Activated T-helper 1 cell treated with Interleukin-2 at 50 U/mL for 16 hours (primary cell): ENCODE measurements around the gene LRRC25.

Source experiments
- DNase-seq: peaks from one replicate; pipeline ENCODE4 v3.0.0-alpha.2; 2020; ENCODE audit warnings: low read depth

LRRC25 gene

DNA sequence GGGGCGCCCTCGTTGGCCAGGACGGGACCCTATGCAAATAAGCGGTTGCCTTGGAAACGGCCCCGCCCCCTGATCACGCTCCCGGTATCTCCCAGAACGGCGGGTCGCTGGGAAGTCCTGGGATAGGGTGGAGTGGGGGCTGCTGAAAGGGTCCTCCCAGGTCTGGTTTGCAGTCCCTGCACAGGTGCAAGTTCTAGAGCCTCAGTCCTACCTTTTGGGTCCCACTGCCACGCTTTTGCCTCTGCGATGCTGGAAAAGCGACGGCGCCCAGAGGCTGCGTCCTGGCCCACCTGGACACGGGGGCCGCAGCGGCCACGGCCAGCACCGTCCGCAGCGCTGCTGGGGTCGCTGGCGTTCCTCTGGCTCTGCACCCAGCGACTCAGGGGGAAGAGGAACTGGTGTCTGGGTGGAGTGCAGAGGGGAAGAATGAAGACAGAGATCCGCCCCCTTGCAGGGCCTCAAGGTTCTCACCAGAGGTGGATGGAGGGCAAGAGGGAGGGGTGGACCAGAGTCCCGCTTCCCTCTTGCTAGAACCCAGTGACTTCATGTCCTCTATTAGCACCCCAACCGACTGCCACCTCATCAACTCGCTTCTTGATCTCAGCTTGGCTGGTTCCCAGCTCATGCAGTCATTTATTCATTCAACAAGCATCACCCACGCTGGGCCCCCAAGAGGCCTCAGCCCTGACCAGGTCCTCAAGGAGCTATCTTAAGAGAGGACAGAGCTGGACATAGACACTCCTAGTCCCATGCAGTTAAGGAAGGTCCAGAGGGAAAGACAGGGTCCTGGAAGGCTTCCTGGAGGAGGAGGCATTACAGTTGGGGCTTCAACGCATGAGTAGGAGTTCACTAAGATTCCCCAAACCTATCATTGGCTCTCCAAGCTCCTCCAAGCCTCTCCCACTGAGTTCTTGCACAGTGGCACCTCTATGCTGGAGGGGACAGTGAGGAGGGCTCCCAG, at the start of gene LRRC25:
TSS of gene LRRC25 (minus strand) at position 381 of the 961 bp plus-strand sequence. CDS start 659 bp downstream, outside the sequence.
- DNase-seq, result no peak

DNA sequence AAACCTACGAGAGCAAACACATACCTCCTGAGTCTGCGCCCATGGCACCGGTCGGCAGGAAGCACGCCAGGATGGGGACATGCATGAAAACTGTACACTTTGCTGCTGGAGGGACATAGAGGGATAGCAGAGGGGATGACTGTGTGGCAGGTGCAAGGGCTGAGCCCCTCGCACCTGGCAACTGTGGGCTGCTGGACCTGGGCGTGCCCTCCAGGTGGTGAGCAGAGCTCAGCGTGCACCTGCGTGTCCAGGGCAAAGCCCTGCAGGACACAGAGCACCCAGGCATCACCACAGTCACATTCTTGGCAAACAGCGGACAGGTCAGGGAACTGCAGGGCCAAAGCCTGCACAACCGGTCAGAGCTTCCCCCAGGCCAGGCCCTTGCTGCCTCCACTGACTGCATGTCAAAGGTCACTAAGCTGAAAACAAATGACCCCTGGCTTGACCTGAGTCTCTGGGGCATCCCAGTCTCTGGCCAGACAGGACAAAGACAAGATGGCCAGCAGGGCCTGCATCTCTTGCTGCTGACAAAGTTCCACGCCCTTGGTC, 49.5 kb upstream of the LRRC25 start:
- DNase-seq, result no peak

DNA sequence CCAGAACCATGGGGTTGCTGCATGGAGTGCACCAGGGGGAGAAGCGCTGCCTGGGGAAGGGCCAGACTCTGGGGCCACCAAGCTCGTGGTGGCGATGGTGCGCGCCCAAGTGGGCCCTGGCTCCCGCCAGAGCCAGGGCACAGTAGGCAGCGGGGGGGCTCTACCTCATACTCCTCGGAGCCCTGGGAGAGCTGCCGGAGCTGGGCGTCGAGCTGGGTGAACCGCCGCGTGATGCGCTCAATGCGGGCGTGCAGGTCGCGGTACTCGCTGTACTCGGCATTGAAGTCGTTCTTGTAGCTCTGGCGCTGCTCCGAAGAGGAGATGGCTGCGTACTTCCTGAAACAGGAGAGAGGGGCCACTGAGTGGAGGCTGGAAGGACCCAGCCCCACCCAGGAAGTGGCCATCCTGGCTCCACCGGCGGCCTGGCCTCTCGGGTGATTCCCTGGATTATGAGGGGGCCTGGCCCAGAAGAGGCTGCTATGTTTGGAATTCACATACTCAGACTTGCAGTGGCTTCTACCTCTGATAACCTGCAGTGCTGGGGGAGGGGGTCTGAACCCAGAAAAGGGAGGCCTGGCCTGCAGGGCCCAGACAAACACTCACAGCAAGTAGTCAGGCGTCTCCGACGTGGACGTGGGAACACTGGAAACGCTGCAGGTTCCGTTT, 48.9 kb upstream of the LRRC25 start:
- no peak for DNase-seq

DNA sequence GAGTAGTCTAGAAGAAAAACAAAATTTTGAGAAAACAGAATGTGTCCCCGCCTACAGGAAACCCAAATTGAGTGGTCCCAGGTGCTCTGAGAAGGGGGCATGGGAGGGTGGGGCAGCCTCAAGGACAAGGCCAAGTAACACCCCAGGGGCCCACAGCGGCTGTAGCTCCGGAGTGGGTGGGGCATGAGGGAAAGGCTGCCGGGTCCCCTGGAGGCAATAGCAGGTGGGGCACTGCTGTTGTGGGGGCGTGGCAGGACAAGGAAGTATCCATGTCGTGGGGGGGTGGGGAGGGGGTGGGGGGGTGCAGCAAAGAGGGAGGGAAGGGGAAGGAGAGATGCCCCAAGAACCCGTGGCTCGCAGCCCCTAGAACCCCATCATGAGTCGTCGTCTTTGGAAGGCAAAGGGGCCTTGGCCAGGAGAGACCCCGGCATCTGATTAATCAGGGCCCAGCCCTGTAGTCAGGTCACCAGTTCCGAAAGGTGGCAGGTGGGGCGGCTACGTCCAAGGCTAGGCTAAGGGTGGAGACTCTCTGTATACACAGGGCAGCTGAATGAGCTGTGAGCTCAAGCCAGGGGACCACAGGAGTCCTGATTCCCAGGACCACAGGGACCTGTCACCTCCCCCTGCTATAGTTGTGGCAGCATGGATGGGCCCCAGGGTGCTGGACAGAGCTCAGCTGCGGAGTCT, 48.0 kb upstream of the LRRC25 start:
- no peak for DNase-seq

DNA sequence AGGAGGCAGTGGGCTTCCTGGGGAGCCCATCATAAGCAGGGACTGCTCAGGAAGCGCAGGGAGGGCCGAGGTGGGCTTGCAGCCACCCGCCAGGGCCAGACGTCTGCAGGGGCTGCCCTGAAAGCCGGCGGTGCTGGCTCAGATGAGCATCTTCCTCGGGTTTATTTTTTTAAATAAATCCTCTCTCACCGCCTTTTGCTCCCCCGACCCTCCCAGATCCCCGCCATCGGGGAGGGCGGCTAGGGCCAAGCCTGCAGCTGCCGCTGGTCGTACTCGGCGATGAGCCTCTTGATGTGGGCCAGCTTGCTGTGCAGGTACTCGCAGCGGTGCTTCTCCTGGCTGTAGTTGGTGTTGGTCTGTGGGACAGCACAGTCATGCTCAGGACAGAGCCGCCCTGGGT, 47.1 kb upstream of the LRRC25 start:
- DNase-seq, result no peak

DNA sequence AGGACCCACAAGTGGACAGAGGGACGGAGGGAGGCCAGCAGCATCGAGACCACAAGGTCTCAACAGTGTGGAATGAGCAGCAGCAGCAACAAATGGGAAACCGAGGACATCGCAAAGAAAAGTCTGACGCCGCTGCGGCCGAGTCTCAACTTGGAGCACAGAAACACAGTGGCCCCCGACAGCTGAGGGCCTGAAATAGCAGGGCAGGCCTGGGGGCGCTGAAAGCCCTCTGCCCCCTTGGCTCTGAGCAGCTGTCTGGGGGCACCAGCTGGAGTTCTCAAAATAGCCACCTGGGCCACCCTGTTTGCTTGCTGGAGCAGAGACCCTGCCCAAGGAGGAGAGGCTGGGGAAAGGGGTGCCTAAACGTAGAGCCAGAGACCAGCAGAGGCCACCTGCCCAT, 46.4 kb upstream of the LRRC25 start:
- no peak for DNase-seq

DNA sequence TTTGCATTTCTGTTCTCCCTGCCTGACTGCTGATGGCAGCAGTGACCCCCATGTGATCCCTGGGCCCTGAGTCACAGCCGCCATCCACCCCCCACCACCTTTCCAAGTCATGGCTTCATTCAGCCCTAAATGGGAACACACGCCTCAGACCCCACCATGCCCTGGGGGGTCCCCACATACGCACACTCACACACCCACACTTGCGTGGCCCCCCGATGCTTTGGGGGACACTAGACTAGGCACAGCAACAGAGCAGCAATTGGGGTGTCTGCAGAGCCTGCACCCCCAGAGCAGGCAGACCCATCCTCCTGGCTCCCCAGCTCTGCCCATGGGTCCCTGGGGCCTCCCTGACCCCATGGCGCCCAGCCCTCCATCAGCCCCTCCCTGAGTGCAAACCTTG, 46.0 kb upstream of the LRRC25 start:
- DNase-seq, result no peak

DNA sequence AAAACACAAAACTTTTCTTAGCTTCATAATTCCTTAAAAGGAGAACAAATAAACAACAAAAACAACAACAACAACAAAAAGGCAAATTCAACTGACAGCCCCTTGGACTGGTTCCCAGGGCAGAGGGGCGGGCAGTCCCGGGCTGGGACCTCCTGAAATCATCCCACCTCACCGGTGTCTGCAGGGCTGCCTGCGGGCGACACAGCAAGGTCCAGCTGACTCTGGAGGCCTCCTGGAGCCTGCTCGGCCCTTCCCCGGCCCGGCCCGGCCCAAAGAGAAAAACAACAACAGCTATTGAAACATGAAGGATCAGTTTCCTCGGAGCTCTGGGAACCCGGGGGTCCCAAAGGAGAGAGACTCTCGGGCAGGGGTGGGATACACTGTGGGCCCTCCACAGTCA, 45.5 kb upstream of the LRRC25 start:
- no peak for DNase-seq

DNA sequence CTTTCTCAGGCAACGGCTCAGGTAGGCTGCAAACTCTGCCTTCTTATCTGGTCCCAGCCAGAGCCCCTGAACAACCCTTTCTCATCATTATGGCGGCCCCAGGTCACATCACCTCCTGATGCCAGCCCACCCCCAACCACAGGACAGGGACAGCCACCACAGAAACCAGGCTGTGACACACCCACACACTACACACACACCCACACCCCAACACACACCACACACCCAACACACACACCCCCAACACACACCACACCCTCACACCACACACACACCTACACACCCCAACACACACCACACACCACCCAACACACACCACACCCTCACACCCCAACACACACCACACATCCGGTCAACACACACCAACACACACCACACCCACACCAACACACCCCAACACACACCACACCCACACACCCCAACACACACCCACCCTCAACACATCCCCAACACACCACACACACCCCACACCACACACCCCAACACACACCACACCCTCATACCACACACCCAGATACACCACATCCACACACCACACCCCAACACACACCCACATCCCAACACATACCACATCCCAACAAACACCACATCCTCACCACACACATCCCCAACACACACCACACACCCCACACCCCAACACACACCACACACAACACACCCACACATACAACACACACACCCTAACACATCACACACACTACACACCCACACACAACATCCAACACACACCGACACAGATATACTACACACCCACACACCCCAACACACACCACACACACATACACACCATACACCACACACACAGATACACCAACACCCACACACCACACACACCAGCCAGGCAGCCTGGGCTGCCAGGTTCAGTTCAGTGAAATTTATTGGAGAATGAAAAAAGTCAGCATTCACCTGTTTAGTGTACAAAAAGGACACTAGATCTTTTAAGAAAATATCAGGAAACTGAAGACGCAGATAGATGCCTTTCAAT, 44.7 kb upstream of the LRRC25 start:
- DNase-seq, result no peak

DNA sequence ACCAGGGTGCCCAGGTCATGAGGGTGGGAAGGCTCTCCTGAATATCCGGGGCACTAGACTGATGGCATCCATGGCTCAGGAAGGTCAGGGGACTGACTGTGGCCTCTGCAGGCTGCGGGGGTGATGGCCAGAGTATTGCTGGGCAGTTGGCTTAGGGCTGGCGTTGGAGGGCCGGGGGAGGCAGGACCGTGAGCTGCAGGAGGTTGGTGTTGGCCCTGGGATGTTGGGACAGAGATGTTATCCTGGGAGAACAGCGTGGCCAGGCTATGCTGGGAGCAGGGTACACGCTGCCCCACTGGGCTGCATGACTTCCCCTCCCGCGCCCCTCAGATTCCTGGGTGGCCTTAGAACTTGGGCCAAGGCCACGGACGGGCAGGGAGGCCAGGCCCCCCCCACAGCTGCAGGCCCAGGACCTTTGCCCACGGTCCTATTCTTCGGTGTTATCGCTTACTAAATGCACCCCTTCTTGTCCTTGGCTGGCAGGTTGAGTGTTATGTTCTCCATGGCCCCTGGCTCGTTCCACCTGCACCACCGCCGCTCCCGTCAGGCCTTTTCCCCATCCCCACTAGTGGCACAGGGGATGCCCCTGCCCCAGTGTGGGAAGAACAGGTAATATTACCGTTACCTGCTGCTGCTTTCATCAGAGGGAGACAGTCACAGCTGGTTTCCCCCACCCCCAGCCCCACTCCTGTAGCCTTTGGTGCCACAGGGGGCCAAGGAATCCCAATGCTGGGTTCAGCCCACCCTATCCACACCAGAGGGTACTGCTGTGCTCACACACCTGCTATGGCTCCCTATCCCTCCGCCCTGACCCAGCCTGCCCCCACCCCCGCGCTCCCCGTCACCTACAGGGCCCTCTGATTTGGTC, 43.7 kb upstream of the LRRC25 start:
- no peak for DNase-seq

DNA sequence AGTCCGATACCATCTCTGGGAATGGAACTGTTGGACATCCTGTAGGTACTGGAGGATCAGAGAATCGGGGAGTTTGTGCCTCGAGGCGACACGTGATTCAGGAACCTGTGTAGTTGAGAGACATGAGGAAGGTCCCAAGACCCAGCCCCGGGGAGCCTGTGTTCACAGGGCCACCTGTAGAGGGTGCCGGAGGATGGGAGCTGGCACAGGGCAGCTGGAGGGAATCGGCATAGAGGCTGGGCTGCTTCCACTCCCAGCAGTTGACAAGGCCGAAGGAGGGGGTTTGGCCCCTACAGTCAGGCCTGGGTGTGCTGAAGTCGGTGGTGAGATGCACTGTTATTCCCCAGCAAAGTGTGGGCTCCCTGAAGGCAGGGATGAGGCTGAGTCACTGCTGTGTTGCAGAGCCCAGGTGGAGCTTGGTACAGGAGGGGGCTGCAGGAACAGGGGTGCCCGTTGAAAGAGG, 43.0 kb upstream of the LRRC25 start:
- DNase-seq, result no peak

DNA sequence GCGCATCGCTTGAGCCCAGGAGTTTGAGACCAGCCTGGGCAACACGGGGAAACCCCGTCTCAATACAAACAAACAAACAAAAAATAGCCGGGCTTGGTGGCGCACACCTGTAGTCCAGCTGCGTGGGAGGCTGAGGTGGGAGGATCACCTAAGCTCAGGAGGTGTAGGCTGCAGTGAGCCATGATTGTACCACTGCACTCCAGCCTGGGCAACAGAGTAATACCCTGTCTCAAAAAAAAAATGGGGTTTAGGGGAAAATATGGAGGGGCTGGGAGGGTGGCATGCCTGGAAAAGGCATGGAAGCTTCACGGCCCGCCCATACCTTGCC, 42.5 kb upstream of the LRRC25 start:
- no peak for DNase-seq

DNA sequence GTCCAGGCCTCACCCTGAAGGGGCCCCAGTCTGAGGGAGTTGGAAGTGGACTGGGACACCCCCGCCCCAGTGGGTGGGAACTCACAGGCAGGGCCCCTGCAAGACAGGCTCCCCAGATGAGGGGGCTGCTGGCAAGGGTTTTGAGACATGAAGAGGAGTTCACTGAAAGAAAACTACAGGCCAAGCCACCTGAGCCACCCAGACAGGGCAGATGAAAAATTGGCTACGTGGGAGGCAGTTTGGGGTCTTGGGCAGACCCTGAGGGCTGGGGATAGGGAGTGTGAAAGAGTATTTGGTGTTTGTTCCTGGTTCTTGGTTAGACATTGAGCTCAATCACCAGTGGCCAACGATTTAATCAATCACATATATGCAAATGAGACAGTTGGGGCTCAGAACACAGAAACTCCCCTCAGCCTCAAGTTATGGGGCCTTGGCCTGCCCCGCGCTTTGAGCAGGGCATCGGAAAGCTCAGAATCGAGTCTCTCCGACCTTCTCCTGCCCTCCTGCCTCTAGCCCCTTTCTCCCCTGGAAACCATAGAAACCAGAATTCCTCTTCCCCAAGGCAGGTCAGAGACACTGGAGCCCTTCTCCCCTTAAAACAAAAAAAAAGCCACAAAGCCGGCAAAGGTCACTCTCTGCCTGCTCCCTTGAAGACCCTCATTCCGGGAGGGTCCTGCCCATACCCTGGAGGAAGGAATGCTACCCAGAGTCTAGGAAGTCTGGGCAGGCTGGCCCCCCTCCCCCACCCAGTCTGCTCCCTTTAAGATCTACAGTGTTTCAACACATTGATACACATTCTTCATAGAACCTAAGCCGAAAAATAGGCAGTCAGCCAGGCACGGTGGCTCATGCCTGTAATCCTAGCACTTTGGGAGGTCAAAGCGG, 41.8 kb upstream of the LRRC25 start:
- DNase-seq, result no peak

DNA sequence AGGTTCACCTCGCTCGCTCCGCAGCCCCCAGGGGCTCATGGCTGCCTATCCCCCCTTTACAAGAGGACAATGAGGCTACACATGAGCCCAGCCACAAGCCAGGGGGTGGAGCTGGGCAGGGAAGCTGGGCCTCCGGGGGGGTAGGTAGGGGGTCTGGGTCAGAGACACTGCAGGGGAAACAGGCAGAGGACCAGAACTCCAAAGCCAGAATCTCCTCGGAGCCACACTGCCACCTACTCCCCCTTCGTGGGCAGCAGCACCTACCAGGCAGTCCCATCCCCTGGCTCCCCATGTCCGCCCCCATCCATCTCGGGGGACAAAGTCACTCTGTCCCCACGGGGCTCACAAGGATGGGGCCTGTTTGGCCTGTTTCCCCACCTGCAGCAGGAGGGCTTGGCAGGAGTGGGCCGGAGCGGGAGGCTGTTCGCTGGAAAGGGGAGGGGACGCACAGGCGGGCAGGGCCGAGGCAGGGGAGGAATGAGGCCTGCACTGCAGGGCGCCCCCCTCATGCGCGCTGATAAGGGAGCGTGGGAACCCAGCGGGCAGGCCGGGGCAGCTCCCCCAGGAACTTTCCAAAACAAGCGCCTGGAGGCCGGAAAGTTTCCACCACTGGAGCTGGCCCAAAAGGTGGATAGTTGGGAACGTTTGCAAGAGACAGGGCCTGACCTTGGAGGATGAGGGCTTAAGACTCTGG, 41.1 kb upstream of the LRRC25 start:
- DNase-seq, result no peak

DNA sequence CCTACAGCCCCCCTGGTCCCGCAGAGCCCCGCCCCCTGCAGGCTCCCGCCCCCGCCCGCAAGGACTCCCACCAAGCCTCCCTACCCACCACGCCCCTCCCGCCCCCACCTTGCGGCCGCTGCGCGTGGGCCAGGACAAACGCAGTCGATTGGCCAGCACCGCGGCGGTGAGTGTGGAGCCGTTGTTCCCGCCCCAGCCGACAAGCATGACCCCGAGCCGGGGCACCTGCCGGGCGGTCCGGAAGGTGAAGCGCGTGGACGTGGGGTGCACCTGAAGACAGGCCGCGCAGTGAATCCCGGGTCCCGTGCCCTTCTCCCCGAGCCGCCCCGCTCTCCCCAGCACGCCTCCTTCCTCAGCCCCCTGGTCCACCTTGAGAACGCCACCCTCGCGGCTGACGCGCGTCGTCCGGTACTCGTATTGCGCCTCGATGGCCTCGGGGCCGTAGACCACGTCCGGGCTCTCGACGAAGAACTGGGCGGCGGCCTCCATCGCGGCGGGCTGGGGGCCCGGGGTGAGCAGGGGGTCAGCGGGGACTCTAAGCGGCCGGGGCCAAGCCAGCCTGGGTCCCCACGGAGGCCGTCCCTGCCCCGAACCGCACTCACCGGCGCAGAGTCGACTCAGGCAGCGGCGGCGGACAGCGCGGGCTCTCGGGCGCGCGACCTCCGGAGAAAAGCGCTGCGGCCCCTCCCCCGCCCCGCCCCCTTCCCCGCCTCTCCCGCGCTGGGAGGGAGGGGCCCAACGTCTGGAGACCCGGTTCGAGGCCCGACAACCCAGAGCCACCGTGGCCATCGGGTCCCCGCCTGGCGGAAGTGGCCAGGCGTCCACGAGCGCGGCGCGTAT, 40.3 kb upstream of the LRRC25 start, which contains the start of gene ISYNA1:
TSS of gene ISYNA1 (minus strand) at position 643 of the 840 bp plus-strand sequence. CDS start at position 489, 154 bp downstream.
- no peak for DNase-seq

DNA sequence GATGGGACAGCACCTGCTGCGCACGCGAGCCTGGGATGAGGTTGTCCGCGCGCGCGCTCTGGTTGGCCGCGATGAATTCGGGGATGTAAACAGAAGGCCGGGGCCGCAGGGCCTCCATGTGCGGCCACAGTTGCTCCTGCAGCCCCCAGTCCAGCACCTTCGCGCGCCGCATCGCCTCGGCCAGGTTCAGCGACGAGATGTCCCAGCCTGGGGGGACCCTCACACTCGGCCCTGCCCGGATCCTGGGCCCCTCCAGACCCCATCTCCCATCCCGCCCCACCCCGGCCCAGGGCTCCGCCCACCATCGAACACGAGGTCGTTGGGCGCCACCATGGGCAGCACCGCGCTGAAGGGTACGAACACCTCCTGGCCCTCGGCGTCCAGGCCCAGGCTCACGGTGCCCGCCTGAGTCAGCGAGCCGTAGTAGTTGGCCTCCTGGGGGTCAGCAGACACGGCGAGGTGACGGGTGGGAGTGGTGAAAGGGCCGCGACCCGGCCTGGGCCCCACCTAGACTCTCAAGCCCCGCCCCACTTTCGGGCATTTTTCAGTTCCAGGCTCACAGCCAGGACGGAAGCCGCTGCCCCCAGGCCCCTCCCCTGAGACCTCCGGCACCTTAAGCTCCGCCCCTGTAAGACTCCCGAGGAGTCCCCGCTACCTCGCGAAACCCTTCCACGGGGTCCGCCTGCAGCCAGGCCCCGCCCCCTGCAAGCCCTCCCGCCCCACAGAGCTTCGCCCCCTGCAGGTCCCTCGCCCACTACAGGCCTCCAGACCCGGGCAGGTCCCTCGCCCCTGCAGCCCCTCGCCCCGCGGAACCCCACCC, 39.5 kb upstream of the LRRC25 start:
- peak; percentile 66 for DNase-seq
